ENCODE data around the gene WNT7A. TPM values are rescaled to one million over a fixed set of nuclear protein-coding genes. Genes with fewer than 3 reads are reported as not detected.

WNT7A gene
- total RNA-seq, 1 donor from 2014 or later, result 9.0 TPM

DNA sequence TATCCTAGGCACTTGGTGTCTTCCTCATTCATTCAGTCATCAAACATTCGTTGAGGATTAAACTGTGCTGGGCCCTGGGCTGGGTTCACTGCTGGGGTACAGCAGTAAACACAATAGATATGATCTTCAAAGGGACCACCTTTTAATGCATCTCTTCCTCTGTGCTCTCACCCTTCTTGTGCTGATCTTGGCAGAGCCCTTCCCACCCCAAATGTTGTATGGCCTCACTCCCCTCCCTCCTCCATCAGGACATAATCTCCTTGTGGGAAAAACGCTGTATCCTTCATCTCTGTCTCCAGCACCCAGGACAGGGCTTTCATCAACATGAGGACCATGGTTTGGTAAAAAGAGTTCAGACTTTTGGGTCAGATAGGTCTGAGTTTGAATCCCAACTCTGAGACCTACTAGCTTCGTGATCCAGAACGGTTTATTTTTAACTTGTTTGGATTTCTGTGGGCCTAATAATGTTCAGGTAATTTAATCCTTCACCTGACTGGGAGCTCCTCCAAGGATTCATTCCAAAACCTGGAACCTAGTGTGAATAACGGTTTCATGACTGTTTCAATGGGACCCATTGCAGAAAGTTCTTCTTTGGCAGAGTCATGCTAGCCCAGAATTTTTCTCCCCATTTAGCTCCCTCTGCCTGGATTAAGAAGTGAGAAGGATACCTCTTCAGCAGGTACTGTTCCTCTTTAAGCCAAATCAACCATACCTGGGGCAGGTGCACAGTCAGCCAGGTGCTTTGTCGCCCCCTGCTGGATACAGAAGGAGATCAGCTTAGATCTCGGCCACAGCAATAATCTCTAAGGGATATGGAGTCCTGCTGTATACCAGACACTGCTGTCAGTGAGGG lies 5.2 kb upstream of the WNT7A start:
- no peak for DNase-seq

DNA sequence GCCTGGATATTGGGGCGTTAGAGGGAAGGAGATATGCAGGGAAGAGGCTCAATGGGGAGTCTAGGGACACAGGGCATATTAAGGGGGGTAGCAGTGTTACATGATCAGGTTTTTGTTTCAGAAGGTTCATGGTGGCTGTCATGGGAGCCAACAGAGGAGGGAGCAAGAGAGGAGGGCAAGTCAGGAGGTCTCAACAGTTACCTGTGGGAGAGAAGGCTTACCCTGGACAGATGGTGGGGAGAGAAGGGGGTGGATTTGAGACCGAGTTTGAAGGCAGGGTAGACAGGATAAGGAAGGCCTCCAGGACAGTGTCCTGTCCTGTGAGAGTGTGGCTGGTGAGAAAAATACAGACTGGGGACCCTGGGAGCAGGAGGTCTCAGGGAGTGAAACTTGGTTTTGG lies 3.8 kb upstream of the WNT7A start:
- no peak for DNase-seq

GRCh38 chr3:13882876-13883275 lies 3.0 kb upstream of the WNT7A start:
- no peak for DNase-seq

DNA sequence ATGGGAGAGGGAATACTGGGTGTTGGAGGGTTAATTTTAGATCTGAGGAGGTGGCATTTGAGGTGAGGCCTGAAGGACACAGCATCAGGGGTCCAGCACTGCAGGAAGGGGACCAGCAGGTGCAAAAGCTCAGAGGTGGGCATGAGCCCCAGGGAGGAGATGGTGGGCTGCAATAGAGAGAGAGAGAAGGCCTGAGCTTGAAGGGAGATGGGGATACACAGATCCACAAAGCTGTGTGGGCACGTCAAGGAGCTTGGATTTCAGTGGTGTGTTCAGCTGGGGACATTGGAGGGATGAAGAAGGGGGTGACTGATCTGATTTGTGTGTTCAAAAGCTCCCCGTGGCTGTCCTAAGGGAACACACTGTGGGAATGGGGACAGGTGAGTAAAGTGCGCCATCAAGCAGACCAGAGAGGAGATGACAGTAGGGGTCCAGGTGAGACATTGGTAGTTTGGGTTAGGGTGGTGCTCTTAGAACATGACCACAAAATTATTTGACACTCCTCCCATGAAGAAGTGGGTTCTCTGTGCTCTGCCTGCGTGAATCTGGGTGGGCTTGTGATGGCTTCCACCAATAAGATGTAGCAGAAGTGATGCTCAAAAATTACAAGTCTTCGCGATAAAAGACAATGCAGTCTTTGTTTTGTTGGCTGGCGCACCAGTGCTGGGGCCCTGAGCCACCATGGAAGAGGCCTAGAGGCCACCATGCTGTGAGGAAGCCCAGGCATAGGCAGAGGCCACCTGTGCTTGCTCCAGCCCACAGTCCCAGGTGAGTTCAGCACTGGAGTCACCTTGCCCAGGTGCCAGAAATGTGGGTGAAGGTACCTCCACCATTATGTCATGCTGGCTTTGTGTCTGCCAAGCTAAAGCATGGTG lies 1.9 kb upstream of the WNT7A start:
- no peak for DNase-seq

GRCh38 chr3:13880811-13881156 lies 913 bp upstream of the WNT7A start:
- DNase-seq, result no peak

DNA sequence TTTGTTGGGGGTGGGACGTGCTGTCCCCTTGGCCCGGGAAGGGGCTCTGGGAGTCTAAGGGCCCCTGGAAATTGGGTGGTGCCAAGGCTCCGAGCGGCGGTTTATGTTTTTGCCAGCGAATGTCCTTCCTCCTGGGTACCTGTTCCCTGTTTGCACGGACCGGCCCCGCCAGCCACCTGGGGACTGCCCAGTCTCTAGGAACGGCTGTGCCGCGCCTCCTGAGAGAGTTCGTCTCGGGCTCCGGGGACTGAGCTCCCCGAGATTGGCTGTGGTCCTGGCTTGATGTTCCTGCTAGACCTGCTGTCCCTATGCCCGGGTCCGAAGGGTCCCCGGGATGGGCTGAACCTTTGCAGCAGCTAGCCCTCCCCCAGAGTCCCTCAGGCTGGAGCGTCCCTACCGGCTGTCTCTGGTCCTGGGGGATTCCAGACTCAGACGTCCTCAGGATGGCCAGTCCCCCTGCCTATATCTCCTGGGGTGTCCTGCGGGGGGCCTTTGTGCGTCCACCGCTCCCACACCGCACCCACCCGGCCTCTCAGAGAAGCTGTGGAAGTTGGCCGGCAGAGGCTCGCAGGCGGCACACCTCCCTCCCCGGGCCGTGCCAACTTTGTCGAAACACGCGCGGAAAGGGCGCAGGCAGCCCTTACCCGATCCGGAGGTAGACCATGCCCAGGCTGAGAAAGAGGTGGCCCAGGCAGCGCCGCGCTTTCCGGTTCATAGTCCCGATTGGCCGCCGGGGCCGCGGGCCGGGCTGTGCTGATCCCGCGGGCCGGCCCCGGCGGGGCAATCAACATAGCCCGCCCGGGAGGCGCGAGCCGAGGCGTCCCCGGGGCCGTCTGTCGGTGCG lies 547 bp downstream of the WNT7A start:
- no peak for DNase-seq

GRCh38 chr3:13878281-13879101 lies 1.4 kb downstream of the WNT7A start:
- no peak for DNase-seq

DNA sequence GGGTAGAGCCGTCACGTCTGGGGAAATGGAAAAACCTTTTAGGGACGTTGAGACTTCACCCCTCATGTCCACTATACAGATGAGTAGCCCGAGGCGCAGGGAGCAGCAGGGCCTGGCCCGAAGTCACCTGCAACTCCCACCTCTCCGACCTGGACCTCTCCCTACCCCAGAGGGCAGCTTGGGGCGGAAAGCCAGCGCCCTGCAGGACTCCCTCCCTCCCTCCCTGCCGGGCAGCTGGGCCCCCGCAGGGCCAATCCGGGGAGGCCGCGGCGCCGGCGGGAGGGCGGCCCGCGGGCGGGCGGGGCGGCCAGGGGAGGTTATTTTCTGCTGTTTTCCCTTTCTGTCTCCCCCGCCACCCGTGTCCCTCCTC lies 2.0 kb downstream of the WNT7A start:
- DNase-seq, result no peak

GRCh38 chr3:13876451-13877100 lies 3.3 kb downstream of the WNT7A start:
- no peak for DNase-seq

GRCh38 chr3:13874891-13875290 lies 5.0 kb downstream of the WNT7A start:
- no peak for DNase-seq

- DNase-seq, result no peak
Measured at GRCh38 chr3:13873818-13874217, 6.1 kb downstream of the WNT7A start.

DNA sequence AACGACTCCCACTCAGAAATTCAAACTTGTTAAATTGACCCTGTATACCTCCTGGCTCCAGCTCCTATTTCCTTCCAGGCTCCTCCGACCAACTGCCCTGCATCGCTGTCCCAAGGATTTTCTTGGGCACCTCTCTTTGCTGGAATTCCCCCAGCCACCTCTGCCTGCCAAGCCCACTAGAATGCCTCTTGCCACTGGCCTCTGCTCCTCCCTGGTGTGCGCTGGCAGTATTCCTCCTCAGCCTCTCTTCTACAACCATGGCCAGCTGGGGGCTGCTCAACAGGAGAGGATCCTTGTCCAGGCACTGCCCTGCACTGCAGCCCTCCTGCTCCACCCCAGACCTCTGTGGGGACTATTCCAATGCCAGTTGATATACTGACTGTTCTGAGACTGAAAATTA lies 7.4 kb downstream of the WNT7A start:
- no peak for DNase-seq

- DNase-seq, result no peak
Measured at GRCh38 chr3:13871791-13872190, 8.1 kb downstream of the WNT7A start.

DNA sequence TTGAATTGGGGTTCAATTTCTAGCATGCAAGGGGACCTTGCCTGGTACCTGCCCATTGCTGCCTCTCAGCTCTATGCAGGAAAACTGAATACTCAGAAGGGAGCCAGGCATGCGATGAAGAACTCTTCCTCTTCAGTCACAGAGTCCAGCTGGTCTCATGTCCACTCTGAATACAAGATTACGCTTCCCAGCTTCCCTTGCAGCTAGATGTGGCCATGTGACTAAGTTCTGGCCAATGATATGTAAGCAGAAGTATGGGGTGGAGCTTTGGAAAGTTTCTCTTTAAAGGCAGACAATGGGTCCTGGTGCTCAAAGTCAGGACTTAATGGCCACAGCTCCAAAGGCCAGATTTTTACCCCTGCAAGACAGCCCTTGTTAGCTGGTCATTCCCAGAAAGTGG lies 9.0 kb downstream of the WNT7A start:
- DNase-seq, result no peak

DNA sequence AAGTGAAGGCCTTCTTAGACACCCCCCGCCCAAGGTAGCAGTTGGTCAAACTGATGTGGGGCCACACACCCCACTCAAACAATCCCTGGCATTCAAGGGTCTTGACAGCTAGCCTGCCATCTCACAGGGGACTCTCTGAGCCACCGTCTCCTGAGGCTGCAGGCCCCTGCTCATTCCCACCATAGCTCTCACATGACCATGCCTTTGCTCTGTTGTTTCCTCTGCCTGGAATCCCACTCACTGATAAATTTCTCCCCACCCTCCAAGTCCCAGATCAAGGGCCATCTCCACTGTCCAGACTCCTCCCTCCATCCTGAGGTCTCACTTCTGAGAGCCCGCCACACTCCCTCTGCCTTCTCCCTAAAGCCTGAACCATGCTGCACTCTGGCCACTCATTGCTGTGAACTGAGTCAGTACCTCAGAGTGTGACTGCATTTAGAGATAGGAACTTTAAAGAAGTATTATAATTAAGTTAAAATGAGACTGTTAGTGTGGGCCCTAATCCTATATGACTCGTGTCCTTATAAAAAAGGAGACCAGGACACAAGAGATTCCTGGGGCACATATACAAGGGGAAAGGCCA lies 10.0 kb downstream of the WNT7A start:
- DNase-seq, result no peak

- no peak for DNase-seq
Measured at GRCh38 chr3:13868844-13869724, 10.8 kb downstream of the WNT7A start.

GRCh38 chr3:13867732-13868131 lies 12.1 kb downstream of the WNT7A start:
- peak; percentile 22 for DNase-seq

DNA sequence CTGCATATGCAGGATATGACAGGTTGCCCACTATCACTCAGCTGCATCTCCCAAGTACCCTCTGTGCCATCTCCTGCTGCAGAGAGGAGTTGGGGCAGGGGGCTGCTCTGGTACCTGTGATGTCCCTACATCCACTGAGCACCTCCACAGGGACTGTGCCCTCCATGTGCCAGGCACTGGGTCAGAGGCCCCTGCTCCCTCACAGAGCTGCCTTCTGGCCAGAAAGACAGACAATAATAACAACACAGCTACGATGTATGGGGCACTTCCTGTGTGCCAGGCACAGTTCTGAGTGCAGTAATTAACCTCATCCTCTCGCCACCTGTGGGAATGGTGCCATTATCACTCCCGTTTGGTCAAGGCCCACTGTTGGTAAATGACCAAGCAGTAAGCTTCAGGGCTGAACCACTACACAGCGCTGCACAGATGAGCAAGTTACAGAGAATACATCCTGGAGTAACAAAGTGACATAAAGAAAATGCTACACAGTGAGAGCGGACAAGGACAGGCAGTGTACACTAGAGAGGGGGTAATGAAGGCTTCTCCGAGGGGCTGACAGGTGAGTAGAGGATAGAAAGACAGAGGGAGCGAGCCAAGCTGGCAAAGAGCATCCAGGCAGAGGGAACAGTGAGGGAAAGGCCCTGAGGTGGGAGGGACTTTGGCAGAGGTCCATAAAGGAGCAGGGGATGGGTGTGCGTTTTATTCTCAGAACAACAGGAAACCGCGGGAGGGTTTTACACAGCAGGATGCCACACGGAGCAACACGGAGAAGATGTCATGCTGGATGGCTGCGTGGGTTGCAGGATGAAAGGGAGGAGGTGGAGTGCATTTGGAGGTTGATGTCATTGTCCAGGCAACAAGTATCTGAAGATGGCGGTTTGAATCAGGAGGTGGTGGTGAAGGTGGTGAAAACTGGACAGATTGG lies 13.6 kb downstream of the WNT7A start:
- DNase-seq, result no peak

GRCh38 chr3:13865581-13865980 lies 14.3 kb downstream of the WNT7A start:
- no peak for DNase-seq

Measured in occipital lobe (tissue), 2 donors.